Spleen (tissue), 11 donors: Measurements from ENCODE around the gene PYGB. TPM values are rescaled to one million over a fixed set of nuclear protein-coding genes. Genes with fewer than 3 reads are reported as not detected.
A peak's percentile ranks its signal among the peaks of the same experiment; 100 is the strongest.
"Not testable (repeated sequence)": the region's sequence is repeated elsewhere in the genome, so short reads cannot be mapped to it uniquely, and the experiment has no call there.

Experiments
- DNase-seq: peaks from one replicate; pipeline ENCODE4 v3.0.0-alpha.2; 2020
- H3K27ac ChIP-seq, 8 donors: fragments of 200-600 bp; sonication (generic) in 7 of 8; 1 replicate in 4 of 8; 2 replicates in 4 of 8; pipeline versions ENCODE4 v1.5.0 to v1.8.0; 2016 to 2021; ENCODE audit warnings: inconsistent platforms in 4 of 8, mild to moderate bottlenecking in 4 of 8, moderate library complexity in 1 of 8
- H3K27me3 ChIP-seq, 7 donors: fragments of 200-600 bp; sonication (generic) in 6 of 7; replicated peaks in 1 of 7; 1 replicate in 4 of 7; 2 replicates in 3 of 7; pipeline versions ENCODE4 v1.5.0 to v1.8.0; 2016 to 2021; ENCODE audit warnings: inconsistent platforms in 3 of 7, mild to moderate bottlenecking in 1 of 7
- H3K36me3 ChIP-seq, 6 donors: fragments of 200-600 bp; sonication (generic) in 5 of 6; 1 replicate in 4 of 6; 2 replicates in 2 of 6; pipeline versions ENCODE4 v1.5.0 to v1.8.0; 2016 to 2021; ENCODE audit warnings: inconsistent platforms in 2 of 6
- H3K4me1 ChIP-seq, 6 donors: fragments of 200-600 bp; sonication (generic) in 5 of 6; 1 replicate in 3 of 6; 2 replicates in 3 of 6; pipeline versions ENCODE4 v1.5.0 to v1.8.0; 2016 to 2021; ENCODE audit warnings: inconsistent platforms in 3 of 6
- H3K4me3 ChIP-seq, 8 donors: fragments of 200-600 bp; sonication (generic) in 7 of 8; 1 replicate in 4 of 8; 2 replicates in 4 of 8; pipeline versions ENCODE4 v1.5.0 to v1.8.0; 2016 to 2021; ENCODE audit warnings: inconsistent platforms in 4 of 8, mild to moderate bottlenecking in 4 of 8, moderate library complexity in 2 of 8
- H3K9me3 ChIP-seq, 8 donors: fragments of 200-600 bp; sonication (generic) in 7 of 8; 1 replicate in 4 of 8; 2 replicates in 4 of 8; pipeline versions ENCODE4 v1.5.0 to v1.8.0; 2016 to 2021; ENCODE audit warnings: inconsistent platforms in 4 of 8
- CTCF ChIP-seq, 11 experiments: fragments of 200-600 bp in 7 of 11; fragments of 450-650 bp in 4 of 11; sonication (generic) in 4 of 11; IDR thresholded peaks in 8 of 11; conservative IDR thresholded peaks in 3 of 11; 1 replicate in 7 of 11; 2 replicates in 4 of 11; pipeline versions ENCODE4 v1.4.0 to v1.8.0; 2016 to 2021; ENCODE audit warnings: antibody characterized with exemption in 11 of 11, inconsistent platforms in 4 of 11, mild to moderate bottlenecking in 1 of 11
- POLR2A ChIP-seq, 3 donors: fragments of 450-650 bp; IDR thresholded peaks; one replicate each; pipeline ENCODE4 v1.5.1; 2017; ENCODE audit warnings: antibody characterized with exemption in 3 of 3, mild to moderate bottlenecking in 1 of 3
- POLR2AphosphoS5 ChIP-seq, 3 donors: sonication (generic); formaldehyde crosslinking; IDR thresholded peaks; one replicate each; pipeline ENCODE4 v1.5.1; 2017; ENCODE audit warnings: antibody characterized with exemption in 3 of 3
- WGBS, 5 donors: extraction: QIAGEN DNeasy Blood & Tissue Kit in 3 of 5; methylation state at CpG; one replicate each; pipeline versions ENCODE4 v1.1.5 to v1.1.7; 2013 to 2018; 5-methylcytosine and 5-hydroxymethylcytosine counted together
- intact Hi-C: fragments of 100-400 bp; cut with DNase I; formaldehyde crosslinking; loops from one replicate; pipeline ENCODE4 v1.15.0; 2023; ENCODE audit warnings: low total_unique reads
- polyA plus RNA-seq, 3 donors: library from polyadenylated mRNA; stranded (reverse); fragments of 200-250 nt; gene quantifications; one replicate each; pipeline ENCODE4 v1.2.1, GENCODE V29; 2013
- total RNA-seq, 7 donors: library from RNA; depleted of rRNA in 3 of 7; stranded (reverse); fragments of >200 nt in 3 of 7; fragmentation: NEBNext Ultra II Directional in 4 of 7; extraction: Animal tissue kit (Norgen Biotek cat#: 25700) in 4 of 7; gene quantifications; one replicate each; pipeline versions ENCODE4 v1.1.0 to v1.2.1, GENCODE V29; 2016 to 2021
- donor health status: healthy with polysubstance abuse.
- donor health status: DM: no; HTN: no; CAD: no; lungs with moderate emphysema.
- donor health status: DM: no; HTN: no; CAD: no.
- donor health status: Bipolar disorder and iron deficiency.
- donor health status: healthy.
- donor health status: DM: no; HTN: no; CAD: no.
- donor health status: DM: yes; HTN: yes; CAD: no.

The PYGB gene
- total and polyA plus RNA-seq, 10 donors = 10.5 to 47.8 (median 32.3) TPM

DNA sequence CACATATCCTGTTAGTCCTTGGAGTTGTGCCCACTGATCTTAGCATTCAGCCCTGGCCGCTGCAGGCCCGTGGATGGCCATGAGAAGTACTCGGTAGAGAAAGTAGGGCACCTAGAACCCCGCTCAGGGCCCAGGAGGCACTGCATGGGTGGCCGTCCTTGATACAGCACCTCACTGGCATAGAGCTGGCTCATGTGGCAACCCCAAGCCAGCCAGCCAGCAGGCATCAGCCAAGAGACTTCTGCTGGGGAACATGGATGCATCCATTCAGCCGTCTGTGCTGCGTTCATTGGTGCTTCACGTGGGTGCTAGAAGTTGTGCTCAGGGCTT is 10.6 kb downstream of the PYGB start:
- no peak for TF ChIP-seq POLR2A (IDR thresholded peaks at IDR 0.05)
- TF ChIP-seq POLR2AphosphoS5 (IDR thresholded peaks at IDR 0.05) = no peak
- no peak for TF ChIP-seq CTCF (IDR thresholded peaks at IDR 0.05 in 8 of 11, conservative IDR thresholded peaks at IDR 0.05 in 3 of 11)

GRCh38 chr20:25258828-25259227 is 10.9 kb downstream of the PYGB start:
- Histone ChIP-seq H3K27ac (no peak overlapping the region), H3K27me3 (no peaks in the 10 kb centered on the region), H3K36me3 (peaks cover 0 to 50% (median 6%) of the 10 kb centered on the region in 6 donors), H3K4me1 (peaks cover 0 to 18% (median 0%) of the 10 kb centered on the region in 6 donors), H3K4me3 (no peak overlapping the region), H3K9me3 (no peaks in the 10 kb centered on the region)
- intact Hi-C loops = no loop called here
- 72 to 100% (median 85%) methylated on average over 4 of the region's 4 CpGs for WGBS, 5 donors
- DNase-seq = no peak
- no peak for TF ChIP-seq CTCF (IDR thresholded peaks at IDR 0.05 in 8 of 11, conservative IDR thresholded peaks at IDR 0.05 in 3 of 11)
- TF ChIP-seq POLR2AphosphoS5 (IDR thresholded peaks at IDR 0.05) = no peak
- no peak for TF ChIP-seq POLR2A (IDR thresholded peaks at IDR 0.05)

More for the DNA sequence above, 10.6 kb downstream of the PYGB start:
- Histone ChIP-seq H3K4me1 (peaks cover 0 to 22% (median 0%) of the 10 kb centered on the region in 6 donors), H3K4me3 (no peak overlapping the region), H3K27me3 (no peaks in the 10 kb centered on the region), H3K9me3 (no peaks in the 10 kb centered on the region), H3K36me3 (peaks cover 0 to 50% (median 6%) of the 10 kb centered on the region in 6 donors), H3K27ac (no peak overlapping the region)
- 65 to 100% (median 83%) methylated on average over 4 to 8 of the region's 8 CpGs for WGBS, 5 donors
- intact Hi-C loops = no loop called here
- peak; percentile 44 for DNase-seq

- 87 to 94% (median 89%) methylated on average over 12 of the region's 12 CpGs for WGBS, 5 donors
- H3K27me3 ChIP-seq = no peaks in the 10 kb centered on the region
- peaks cover 0 to 18% (median 0%) of the 10 kb centered on the region in 6 donors for H3K4me1 ChIP-seq
- peaks cover 0 to 50% (median 6%) of the 10 kb centered on the region in 6 donors for H3K36me3 ChIP-seq
- H3K9me3 ChIP-seq = no peaks in the 10 kb centered on the region
- no peak overlapping the region for H3K27ac ChIP-seq
- DNase-seq = no peak
- no peak for TF ChIP-seq POLR2AphosphoS5 (IDR thresholded peaks at IDR 0.05)
- intact Hi-C loops = no loop called here
- H3K4me3 ChIP-seq = no peak overlapping the region
Observed at GRCh38 chr20:25259358-25259757, 11.5 kb downstream of the PYGB start.

GRCh38 chr20:25259788-25260254 is 11.9 kb downstream of the PYGB start:
- no peak for DNase-seq
- Histone ChIP-seq H3K4me3 (no peak overlapping the region), H3K36me3 (peaks cover 0 to 50% (median 6%) of the 10 kb centered on the region in 6 donors), H3K4me1 (peaks cover 0 to 18% (median 0%) of the 10 kb centered on the region in 6 donors), H3K9me3 (peaks cover 0 to 4% (median 0%) of the 10 kb centered on the region in 8 donors), H3K27me3 (no peaks in the 10 kb centered on the region), H3K27ac (no peak overlapping the region)
- 86 to 96% (median 92%) methylated on average over 9 of the region's 9 CpGs for WGBS, 5 donors
- intact Hi-C loops = no loop called here
- TF ChIP-seq POLR2AphosphoS5 (IDR thresholded peaks at IDR 0.05) (no peak), CTCF (IDR thresholded peaks at IDR 0.05 in 8 of 11, conservative IDR thresholded peaks at IDR 0.05 in 3 of 11) (no peak)

DNA sequence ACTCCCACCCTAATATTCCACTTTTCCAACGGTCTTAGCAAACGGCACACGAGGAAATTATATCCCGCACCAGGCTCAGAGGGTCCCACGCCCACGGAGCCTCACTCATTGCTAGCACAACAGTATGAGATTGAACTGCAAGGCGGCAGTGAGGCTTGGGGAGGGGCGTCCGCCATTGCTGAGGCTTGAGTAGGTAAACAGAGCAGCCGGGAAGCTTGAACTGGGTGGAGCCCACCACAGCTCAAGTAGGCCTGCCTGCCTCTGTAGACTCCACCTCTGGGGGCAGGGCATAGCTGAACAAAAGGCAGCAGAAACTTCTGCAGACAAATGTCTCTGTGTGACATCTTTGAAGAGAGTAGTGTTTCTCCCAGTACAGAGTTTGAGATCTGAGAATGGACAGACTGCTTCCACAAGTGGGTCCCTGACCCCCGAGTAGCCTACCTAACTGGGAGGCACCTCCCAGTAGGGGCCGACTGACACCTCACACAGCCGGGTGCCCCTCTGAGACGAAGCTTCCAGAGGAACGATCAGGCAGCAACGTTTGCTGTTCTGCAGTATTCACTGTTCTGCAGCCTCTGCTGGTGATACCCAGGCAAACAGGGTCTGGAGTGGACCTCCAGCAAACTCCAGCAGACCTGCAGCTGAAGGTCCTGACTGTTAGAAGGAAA is 13.0 kb downstream of the PYGB start:
- H3K9me3 ChIP-seq, H3K27me3 ChIP-seq, H3K4me3 ChIP-seq, intact Hi-C loops, H3K27ac ChIP-seq: not testable (repeated sequence)
- peak; percentile 41 for DNase-seq
- peaks cover 0 to 39% (median 6%) of the 10 kb centered on the region in 6 donors for H3K36me3 ChIP-seq
- H3K4me1 ChIP-seq = peaks cover 0 to 18% (median 0%) of the 10 kb centered on the region in 6 donors
- whole genome bisulfite sequencing, 5 donors = 87 to 96% (median 95%) methylated on average over 15 to 16 of the region's 16 CpGs
